ENCODE data around the gene CDKN1B.

CDKN1B gene

GRCh38 chr12:12745576-12746211 lies 28.5 kb downstream of the CDKN1B start:
- DNase-seq (ENCODE audit: extremely low spot score, insufficient read length, low read depth) (no peak), FAIRE-seq (no peak)

- FAIRE-seq (no peak), DNase-seq (ENCODE audit: extremely low spot score, insufficient read length, low read depth) (no peak)
Observed at GRCh38 chr12:12747278-12747677, 30.1 kb downstream of the CDKN1B start.

DNA sequence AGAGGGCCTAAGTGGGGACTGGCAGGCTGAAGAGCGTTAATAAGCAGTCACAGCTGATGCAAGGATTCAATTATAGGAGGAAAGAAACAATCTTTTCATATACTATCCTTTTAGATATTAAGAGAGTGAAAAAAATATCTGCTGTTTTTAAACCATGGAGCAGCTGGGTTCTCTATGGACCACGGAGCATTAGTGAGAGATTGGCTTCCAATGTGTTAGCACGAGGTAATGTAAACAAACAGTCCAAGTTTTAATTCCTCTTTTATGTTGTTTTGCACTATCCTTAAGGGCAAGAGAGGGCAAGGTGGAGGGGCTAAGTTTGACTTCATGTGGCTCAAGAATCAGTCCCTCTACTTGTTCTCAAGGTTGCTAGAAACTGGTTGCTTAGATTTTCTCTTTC lies 30.9 kb downstream of the CDKN1B start:
- DNase-seq (ENCODE audit: extremely low spot score, insufficient read length, low read depth) (no peak), FAIRE-seq (no peak)

DNA sequence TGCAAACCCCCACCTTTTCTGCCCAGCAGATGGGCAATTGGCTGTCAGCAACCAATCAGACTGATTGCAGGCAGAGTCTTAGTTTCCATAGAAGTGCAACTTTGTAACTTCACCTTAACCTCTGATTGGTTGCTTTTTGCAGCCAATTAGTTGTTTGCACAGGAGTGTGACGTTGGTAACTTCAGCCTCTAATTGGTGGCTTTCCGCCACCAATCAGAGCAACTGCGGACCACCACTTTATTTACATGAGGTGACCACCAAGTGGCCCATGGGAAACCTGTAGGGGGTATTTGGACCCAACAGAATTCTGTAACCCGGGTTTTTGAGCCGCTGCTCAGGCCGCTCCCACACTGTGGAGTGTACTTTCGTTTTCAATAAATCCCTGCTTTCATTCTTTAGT lies 32.3 kb downstream of the CDKN1B start:
- DNase-seq (ENCODE audit: extremely low spot score, insufficient read length, low read depth) = no peak
- no peak for FAIRE-seq

- DNase-seq (ENCODE audit: extremely low spot score, insufficient read length, low read depth) (no peak), FAIRE-seq (no peak)
Observed at GRCh38 chr12:12755923-12756322, 38.8 kb downstream of the CDKN1B start.

GRCh38 chr12:12757121-12757520 lies 40.0 kb downstream of the CDKN1B start:
- no peak for FAIRE-seq
- DNase-seq (ENCODE audit: extremely low spot score, insufficient read length, low read depth) = no peak

GRCh38 chr12:12759234-12759915 lies 42.2 kb downstream of the CDKN1B start:
- DNase-seq (ENCODE audit: extremely low spot score, insufficient read length, low read depth) (no peak), FAIRE-seq (no peak)

DNA sequence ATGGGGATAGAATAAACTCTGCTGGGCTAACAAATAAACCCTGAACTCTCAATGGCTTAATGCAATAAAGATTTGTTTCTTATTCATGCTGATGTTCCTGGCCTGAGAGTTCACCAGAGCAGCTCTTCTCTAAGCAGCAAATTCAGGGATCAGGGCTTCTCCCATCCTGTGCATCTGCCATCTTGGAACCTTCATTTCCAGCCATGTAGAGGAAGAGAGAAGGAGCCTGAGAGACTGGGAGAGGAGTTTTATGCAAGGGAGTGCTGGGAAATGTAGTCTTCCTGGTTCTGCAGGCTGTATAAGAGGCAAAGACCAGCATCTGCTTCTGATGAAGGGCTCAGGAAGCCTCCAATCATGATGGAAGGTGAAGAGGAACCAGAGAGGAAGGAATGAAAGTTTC lies 47.7 kb downstream of the CDKN1B start:
- DNase-seq (ENCODE audit: extremely low spot score, insufficient read length, low read depth) = no peak
- FAIRE-seq = no peak

DNA sequence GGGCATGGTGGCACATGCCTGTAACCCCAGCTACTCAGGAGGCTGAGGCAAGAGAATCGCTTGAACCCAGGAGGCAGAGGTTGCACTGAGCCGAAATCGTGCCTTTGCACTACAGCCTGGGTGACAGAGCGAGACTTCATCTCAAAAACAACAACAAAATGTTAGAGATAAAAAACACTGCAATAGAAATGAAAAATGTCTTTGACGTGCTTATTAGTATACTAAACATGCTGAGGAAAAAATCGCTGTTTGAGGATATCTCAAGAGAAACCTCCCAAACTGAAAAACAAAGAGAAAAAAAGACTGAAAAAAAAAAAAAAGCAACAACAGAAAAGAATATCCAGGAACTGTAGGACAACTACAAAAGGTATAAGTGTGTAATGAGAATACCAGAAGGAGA lies 53.1 kb downstream of the CDKN1B start:
- no peak for FAIRE-seq
- DNase-seq (ENCODE audit: extremely low spot score, insufficient read length, low read depth) = no peak

All from GM18507 (cell line).